ENCODE measurements around the gene NCBP2L. TPM values are rescaled to one million over a fixed set of nuclear protein-coding genes. Genes with fewer than 3 reads are reported as not detected.

Gene NCBP2L
- not detected for total RNA-seq
- long read RNA-seq: 0 reads

DNA sequence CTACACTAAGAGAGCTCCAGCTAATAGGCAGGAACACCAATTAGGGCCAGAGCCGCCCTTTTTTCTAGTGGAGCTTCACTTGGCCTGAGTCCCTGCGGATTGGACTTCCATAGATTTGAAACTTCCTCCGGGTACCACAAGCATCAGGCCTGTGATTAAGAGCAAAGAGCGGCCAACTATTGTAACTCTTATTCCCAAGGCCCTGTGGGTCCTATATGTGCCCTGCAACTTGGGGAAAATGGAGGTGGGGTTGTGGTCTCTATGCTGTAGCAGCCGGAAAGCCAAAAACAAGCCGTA lies at the start of gene NCBP2L:
TSS of gene NCBP2L (plus strand) at position 198 of the 297 bp plus-strand sequence. CDS start 16,488 bp downstream, outside the sequence.
- H3K9me3 ChIP-seq: no peaks in the 10 kb centered on the region
- H3K36me3 ChIP-seq: no peaks in the 10 kb centered on the region
- peak within 1 kb of the TSS; percentile 60 for H3K4me3 ChIP-seq
- intact Hi-C loops (cut with DNase I): no loop called here
- no peaks in the 10 kb centered on the region for H3K27me3 ChIP-seq
- TF ChIP-seq, protein P1, sequence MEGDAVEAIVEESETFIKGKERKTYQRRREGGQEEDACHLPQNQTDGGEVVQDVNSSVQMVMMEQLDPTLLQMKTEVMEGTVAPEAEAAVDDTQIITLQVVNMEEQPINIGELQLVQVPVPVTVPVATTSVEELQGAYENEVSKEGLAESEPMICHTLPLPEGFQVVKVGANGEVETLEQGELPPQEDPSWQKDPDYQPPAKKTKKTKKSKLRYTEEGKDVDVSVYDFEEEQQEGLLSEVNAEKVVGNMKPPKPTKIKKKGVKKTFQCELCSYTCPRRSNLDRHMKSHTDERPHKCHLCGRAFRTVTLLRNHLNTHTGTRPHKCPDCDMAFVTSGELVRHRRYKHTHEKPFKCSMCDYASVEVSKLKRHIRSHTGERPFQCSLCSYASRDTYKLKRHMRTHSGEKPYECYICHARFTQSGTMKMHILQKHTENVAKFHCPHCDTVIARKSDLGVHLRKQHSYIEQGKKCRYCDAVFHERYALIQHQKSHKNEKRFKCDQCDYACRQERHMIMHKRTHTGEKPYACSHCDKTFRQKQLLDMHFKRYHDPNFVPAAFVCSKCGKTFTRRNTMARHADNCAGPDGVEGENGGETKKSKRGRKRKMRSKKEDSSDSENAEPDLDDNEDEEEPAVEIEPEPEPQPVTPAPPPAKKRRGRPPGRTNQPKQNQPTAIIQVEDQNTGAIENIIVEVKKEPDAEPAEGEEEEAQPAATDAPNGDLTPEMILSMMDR (IDR thresholded peaks at IDR 0.05): no peak
- peaks cover 5% of the 10 kb centered on the region for H3K4me1 ChIP-seq
- ATAC-seq: no peak
- no peak for DNase-seq
- peak within 1 kb of the TSS; percentile 80 for H3K27ac ChIP-seq

DNA sequence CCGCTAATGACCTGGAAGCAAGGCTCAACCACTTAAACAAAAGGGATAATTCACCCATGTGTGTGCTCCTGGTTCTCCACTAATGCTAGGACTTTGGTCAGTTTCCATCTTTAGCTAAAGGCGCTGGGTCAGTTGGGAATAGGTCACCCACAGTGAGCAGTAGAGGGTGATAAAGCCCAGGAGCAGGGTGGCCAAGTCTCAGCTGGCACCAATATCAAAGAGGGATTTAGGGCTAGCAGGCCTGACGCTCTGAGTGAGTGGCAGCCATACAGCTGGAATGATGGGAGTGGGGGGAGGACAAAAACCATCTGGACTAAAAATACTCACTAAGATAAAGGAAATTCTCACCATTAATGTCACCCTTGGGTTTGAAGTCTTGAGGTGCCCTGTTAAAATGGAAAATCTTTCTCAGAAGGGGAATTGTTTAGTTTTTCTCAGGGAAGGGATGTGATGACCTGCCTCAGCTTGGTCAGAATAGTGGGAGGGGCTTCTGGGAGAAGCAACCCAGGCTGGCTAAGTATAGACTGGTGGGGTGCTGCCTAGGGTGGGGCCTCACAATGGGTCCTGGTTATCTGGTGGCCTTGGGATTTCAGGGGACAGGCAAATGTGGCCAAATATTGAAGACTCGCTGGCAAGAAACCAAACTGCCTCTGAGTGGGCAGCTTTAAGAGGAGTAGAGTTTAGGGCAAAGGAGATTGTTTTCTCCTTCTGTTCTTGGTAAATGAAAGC lies 49.0 kb upstream of the NCBP2L start:
- H3K27ac ChIP-seq: peak overlapping the region; percentile 6
- no peak for ATAC-seq

GRCh38 chrX:107729558-107730297 lies 47.8 kb upstream of the NCBP2L start:
- intact Hi-C loops (cut with DNase I): no loop called here
- TF ChIP-seq, protein P1 (IDR thresholded peaks at IDR 0.05): no peak
- Histone ChIP-seq H3K27ac (peak overlapping the region; percentile 6), H3K4me3 (no peak overlapping the region), H3K27me3 (no peaks in the 10 kb centered on the region), H3K4me1 (peaks cover 35% of the 10 kb centered on the region), H3K9me3 (no peaks in the 10 kb centered on the region), H3K36me3 (no peaks in the 10 kb centered on the region)
- ATAC-seq: no peak
- no peak for DNase-seq

More for the DNA sequence above, 49.0 kb upstream of the NCBP2L start:
- Histone ChIP-seq H3K4me1 (peaks cover 35% of the 10 kb centered on the region), H3K36me3 (no peaks in the 10 kb centered on the region), H3K4me3 (no peak overlapping the region), H3K27me3 (no peaks in the 10 kb centered on the region), H3K9me3 (no peaks in the 10 kb centered on the region)
- intact Hi-C loops (cut with DNase I): no loop called here
- DNase-seq: no peak
- TF ChIP-seq, protein P1 (IDR thresholded peaks at IDR 0.05): no peak

GRCh38 chrX:107730298-107730655 lies 47.3 kb upstream of the NCBP2L start:
- DNase-seq: no peak
- no peak overlapping the region for H3K27ac ChIP-seq
- H3K36me3 ChIP-seq: no peaks in the 10 kb centered on the region
- TF ChIP-seq, protein P1 (IDR thresholded peaks at IDR 0.05): no peak
- ATAC-seq: no peak
- H3K4me1 ChIP-seq: peaks cover 35% of the 10 kb centered on the region
- H3K27me3 ChIP-seq: no peaks in the 10 kb centered on the region
- no peaks in the 10 kb centered on the region for H3K9me3 ChIP-seq
- intact Hi-C loops (cut with DNase I): no loop called here
- no peak overlapping the region for H3K4me3 ChIP-seq

DNA sequence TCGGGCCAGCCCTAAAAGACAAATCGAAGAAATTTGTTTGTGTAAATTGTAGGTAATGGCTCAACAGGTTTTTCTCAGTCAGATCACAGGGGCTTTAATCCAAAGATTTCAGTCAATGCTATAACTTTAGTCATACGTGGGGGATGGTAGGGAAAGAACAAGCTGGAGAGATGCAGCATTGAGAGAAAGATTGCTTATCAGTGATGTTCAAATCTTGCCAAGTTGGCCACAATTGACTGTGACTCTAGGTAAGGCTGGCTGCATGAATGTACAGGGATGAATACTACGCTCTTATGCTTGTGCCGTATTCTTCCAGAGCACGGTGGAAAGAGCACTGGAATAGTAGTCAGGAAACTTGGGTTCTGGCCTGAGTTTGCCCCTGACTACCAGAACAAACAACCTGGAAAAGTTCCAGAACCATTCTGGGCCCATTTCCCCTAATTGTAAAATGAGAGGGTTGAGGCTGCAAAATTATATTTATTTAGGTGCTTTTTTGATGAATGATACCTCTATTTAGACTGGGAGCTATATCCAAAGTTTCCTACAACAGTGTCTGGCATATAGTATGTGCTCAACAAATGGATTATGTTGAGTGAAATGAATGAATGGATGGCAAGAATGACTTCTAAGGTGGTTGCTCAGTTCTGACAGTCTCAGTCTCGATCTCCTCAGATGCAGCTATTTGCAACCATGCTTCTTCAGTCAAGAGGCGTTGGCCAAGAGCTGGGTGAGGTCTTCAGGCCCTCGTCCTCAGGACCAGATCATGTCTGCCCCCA lies 46.4 kb upstream of the NCBP2L start:
- Histone ChIP-seq H3K36me3 (no peaks in the 10 kb centered on the region), H3K9me3 (no peaks in the 10 kb centered on the region), H3K27ac (peak overlapping the region; percentile 11), H3K4me1 (peaks cover 35% of the 10 kb centered on the region), H3K4me3 (no peak overlapping the region), H3K27me3 (no peaks in the 10 kb centered on the region)
- DNase-seq: no peak
- intact Hi-C loops (cut with DNase I): no loop called here
- TF ChIP-seq, protein P1 (IDR thresholded peaks at IDR 0.05): no peak
- no peak for ATAC-seq
